ENCODE measurements around the gene EIF2S3B.

GRCh38 chr12:10512798-10513197, 7.1 kb downstream of the EIF2S3B start:
- TF ChIP-seq CTCF (IDR thresholded peaks at IDR 0.05; ENCODE audit: low read depth, low read length) (no peak), EZH2phosphoT487 (IDR thresholded peaks at IDR 0.05; ENCODE audit: low read depth) (no peak)

Data from OCI-LY3 (cell line).